H1 (cell line): ENCODE data around the gene FZD4. TPM values are rescaled to one million over a fixed set of nuclear protein-coding genes. Genes with fewer than 3 reads are reported as not detected.
A peak's percentile ranks its signal among the peaks of the same experiment; 100 is the strongest.

ENCODE experiments used
- CTCF ChIA-PET: fragments of 300-600 bp; sonication (Branson Sonifier 250); formaldehyde crosslinking; loops from one replicate; lab custom pipeline; 2021; ENCODE audit not compliant: partially characterized antibody; lab: Charles Lee
- POLR2A ChIA-PET: fragments of 300-600 bp; sonication (Branson Sonifier 250); formaldehyde crosslinking; loops from one replicate; lab custom pipeline; 2021; ENCODE audit warnings: inconsistent platforms; ENCODE audit not compliant: partially characterized antibody; lab: Charles Lee
- DNase-seq, 2 experiments: peaks; one replicate each; pipeline versions ENCODE4 v3.0.0 to v3.0.0-alpha.2; 2010 to 2022; ENCODE audit warnings: low spot score in 2 of 2, low read depth in 1 of 2, mixed read lengths in 1 of 2
- FAIRE-seq: peaks from 2 replicates; lab custom pipeline; 2011; peaks lifted over from hg19 to GRCh38; lab: Jason Lieb, UNC
- H2AFZ ChIP-seq: 2 replicates; pipeline ENCODE4 v1.8.1; 2012; ENCODE audit warnings: low read length, inconsistent platforms
- H2AK5ac ChIP-seq: 2 replicates; pipeline ENCODE4 v1.6.1; 2013; ENCODE audit warnings: low read depth, low read length
- H2BK120ac ChIP-seq: replicated peaks from 2 replicates; pipeline ENCODE3; 2013; ENCODE audit warnings: low read depth, low read length, inconsistent platforms
- H2BK12ac ChIP-seq: 2 replicates; pipeline ENCODE4 v1.6.1; 2013; ENCODE audit warnings: low read depth, low read length
- H2BK15ac ChIP-seq: 2 replicates; pipeline ENCODE4 v1.6.1; 2013; ENCODE audit warnings: low read length
- H2BK20ac ChIP-seq: 2 replicates; pipeline ENCODE4 v1.6.1; 2013; ENCODE audit warnings: low read length
- H2BK5ac ChIP-seq: 2 replicates; pipeline ENCODE4 v1.6.1; 2013; ENCODE audit warnings: low read depth, low read length
- H3K14ac ChIP-seq: 2 replicates; pipeline ENCODE4 v1.6.1; 2013; ENCODE audit warnings: inconsistent platforms; ENCODE audit not compliant: insufficient read length
- H3K18ac ChIP-seq: 2 replicates; pipeline ENCODE4 v1.6.1; 2013; ENCODE audit warnings: low read length; ENCODE audit errors: extremely low read depth
- H3K23ac ChIP-seq: 2 replicates; pipeline ENCODE4 v1.6.1; 2013; ENCODE audit warnings: inconsistent platforms; ENCODE audit not compliant: insufficient read length
- H3K23me2 ChIP-seq: 2 replicates; pipeline ENCODE4 v1.6.1; 2013; ENCODE audit warnings: low read depth, low read length
- H3K27ac ChIP-seq: 2 replicates; pipeline ENCODE4 v1.6.1; 2011; ENCODE audit warnings: low read depth, low read length, inconsistent platforms
- H3K27me3 ChIP-seq, 4 experiments: replicated peaks in 1 of 4; 1 replicate in 1 of 4; 2 replicates in 3 of 4; pipeline versions ENCODE4 v1.6.1 to v1.8.1; 2011 to 2013; ENCODE audit warnings: low read length in 3 of 4, mild to moderate bottlenecking in 3 of 4, inconsistent platforms in 2 of 4, mixed read lengths in 2 of 4, moderate library complexity in 1 of 4; ENCODE audit not compliant: control insufficient read depth in 3 of 4, insufficient read depth in 3 of 4; ENCODE audit errors: extremely low read depth in 1 of 4
- H3K36me3 ChIP-seq, 4 experiments: 2 replicates each; pipeline versions ENCODE4 v1.6.1 to v1.8.1; 2011 to 2013; ENCODE audit warnings: mild to moderate bottlenecking in 4 of 4, low read length in 3 of 4, moderate library complexity in 2 of 4, control low read depth in 1 of 4, inconsistent platforms in 1 of 4; ENCODE audit not compliant: insufficient read depth in 4 of 4, control insufficient read depth in 2 of 4
- H3K4ac ChIP-seq: replicated peaks from 2 replicates; pipeline ENCODE3; 2013; ENCODE audit warnings: low read length, low read depth, mixed read lengths, inconsistent platforms; ENCODE audit not compliant: insufficient read length
- H3K4me1 ChIP-seq, 4 experiments: replicated peaks in 1 of 4; 1 replicate in 1 of 4; 2 replicates in 3 of 4; pipeline versions ENCODE4 v1.6.1 to v1.8.1; 2011 to 2013; ENCODE audit warnings: low read length in 3 of 4, inconsistent platforms in 2 of 4, mixed read lengths in 1 of 4; ENCODE audit not compliant: insufficient read depth in 4 of 4, control insufficient read depth in 3 of 4
- H3K4me2 ChIP-seq, 2 experiments: 2 replicates each; pipeline versions ENCODE4 v1.6.1 to v1.8.1; 2011 to 2013; ENCODE audit warnings: low read depth in 2 of 2, low read length in 2 of 2, control low read depth in 1 of 2, inconsistent platforms in 1 of 2, mild to moderate bottlenecking in 1 of 2; ENCODE audit not compliant: insufficient read depth in 1 of 2
- H3K4me3 ChIP-seq, 4 experiments: fragments of 200-600, 300-600 bp in 1 of 4; sonication (generic), shearing (Covaris generic), sonication (Bioruptor Twin) in 1 of 4; 2 replicates each; pipeline versions ENCODE4 v1.5.1 to v1.8.1; 2011 to 2016; ENCODE audit warnings: low read length in 4 of 4, low read depth in 3 of 4, control low read depth in 2 of 4, inconsistent platforms in 2 of 4, mild to moderate bottlenecking in 2 of 4, mixed read lengths in 1 of 4, moderate library complexity in 1 of 4; ENCODE audit not compliant: insufficient read depth in 2 of 4; ENCODE audit errors: extremely low read depth in 1 of 4
- H3K56ac ChIP-seq: replicated peaks from 2 replicates; pipeline ENCODE3; 2013; ENCODE audit warnings: low read depth, mild to moderate bottlenecking, mixed read lengths, low read length, inconsistent platforms; ENCODE audit not compliant: insufficient read length
- H3K79me1 ChIP-seq: 2 replicates; pipeline ENCODE4 v1.6.1; 2013; ENCODE audit warnings: low read depth, low read length, control low read depth
- H3K79me2 ChIP-seq, 2 experiments: 2 replicates each; pipeline versions ENCODE4 v1.6.1 to v1.8.1; 2012 to 2013; ENCODE audit warnings: low read length in 2 of 2, mild to moderate bottlenecking in 2 of 2, inconsistent platforms in 1 of 2; ENCODE audit not compliant: insufficient read depth in 2 of 2, control insufficient read depth in 1 of 2
- H3K9ac ChIP-seq, 4 experiments: replicated peaks in 1 of 4; 1 replicate in 1 of 4; 2 replicates in 3 of 4; pipeline versions ENCODE4 v1.6.1 to v1.8.1; 2011 to 2013; ENCODE audit warnings: low read depth in 3 of 4, low read length in 3 of 4, control low read depth in 2 of 4, mild to moderate bottlenecking in 2 of 4, moderate library complexity in 2 of 4, inconsistent platforms in 1 of 4; ENCODE audit errors: extremely low read depth in 1 of 4
- H3K9me3 ChIP-seq, 2 experiments: 2 replicates each; pipeline versions ENCODE4 v1.6.1 to v1.8.1; 2012 to 2013; ENCODE audit warnings: mild to moderate bottlenecking in 2 of 2, moderate library complexity in 2 of 2, control low read depth in 1 of 2, inconsistent platforms in 1 of 2, low read depth in 1 of 2, low read length in 1 of 2, mixed read lengths in 1 of 2; ENCODE audit not compliant: insufficient read depth in 2 of 2
- H4K20me1 ChIP-seq, 2 experiments: replicated peaks in 1 of 2; 2 replicates each; pipeline versions ENCODE3 to v1.8.1; 2011 to 2013; ENCODE audit warnings: inconsistent platforms in 2 of 2, low read length in 2 of 2, mild to moderate bottlenecking in 1 of 2; ENCODE audit not compliant: insufficient read depth in 2 of 2, control insufficient read depth in 1 of 2
- H4K5ac ChIP-seq: 2 replicates; pipeline ENCODE4 v1.6.1; 2013; ENCODE audit warnings: low read length, low read depth, mixed read lengths, inconsistent platforms; ENCODE audit not compliant: insufficient read length
- H4K8ac ChIP-seq: 2 replicates; pipeline ENCODE4 v1.8.0; 2013; ENCODE audit warnings: mild to moderate bottlenecking, moderate library complexity, low read length, inconsistent platforms; ENCODE audit not compliant: insufficient read depth; ENCODE audit errors: extremely low read depth
- H4K91ac ChIP-seq: replicated peaks from 2 replicates; pipeline ENCODE3; 2013; ENCODE audit warnings: low read length, mixed read lengths, inconsistent platforms; ENCODE audit not compliant: insufficient read length
- POLR2AphosphoS5 ChIP-seq: IDR thresholded peaks from 2 replicates; pipeline ENCODE4 v1.6.1; 2011; ENCODE audit warnings: low read depth, low read length
- RAD21 ChIP-seq, 2 experiments: IDR thresholded peaks in 1 of 2; conservative IDR thresholded peaks in 1 of 2; 2 replicates each; pipeline ENCODE4 v1.6.1; 2011; ENCODE audit warnings: low read depth in 2 of 2, low read length in 2 of 2, improper control_type of control experiment in 1 of 2, inconsistent platforms in 1 of 2, mild to moderate bottlenecking in 1 of 2, moderate library complexity in 1 of 2
- SRF ChIP-seq: IDR thresholded peaks from 2 replicates; pipeline ENCODE4 v1.6.1; 2011; ENCODE audit warnings: mild to moderate bottlenecking, low read depth, low read length, moderate library complexity
- TAF7 ChIP-seq: optimal IDR thresholded peaks from 2 replicates; pipeline ENCODE3; 2011; ENCODE audit warnings: low read depth, mild to moderate bottlenecking, inconsistent platforms, low read length, moderate library complexity, borderline replicate concordance
- WGBS, 2 experiments: shearing (Covaris generic) in 1 of 2; methylation state at CpG; one replicate each; pipeline versions ENCODE4 v1.1.6 to v1.1.7; 2013 to 2015; ENCODE audit warnings: low lambda C conversion rate in 2 of 2, mixed read lengths in 2 of 2, inconsistent platforms in 1 of 2, low coverage in 1 of 2, missing lambda C conversion rate in 1 of 2; ENCODE audit not compliant: insufficient replicate concordance in 2 of 2, insufficient coverage in 1 of 2, insufficient read length in 1 of 2; ENCODE audit errors: extremely low coverage in 1 of 2, missing lambda C conversion rate in 1 of 2; 5-methylcytosine and 5-hydroxymethylcytosine counted together
- polyA plus RNA-seq, 7 experiments: library from polyadenylated mRNA; depleted of rRNA in 3 of 7; stranded (reverse) in 5 of 7; unstranded in 2 of 7; fragments of >200 nt in 5 of 7; fragments of 200-250 nt in 2 of 7; gene quantifications; 1 replicate in 5 of 7; 2 replicates in 1 of 7; 4 replicates in 1 of 7; pipeline versions ENCODE4 v1.2.1 to v1.2.3, GENCODE V29; 2011 to 2013; ENCODE audit warnings: missing spikeins in 2 of 7, mixed read lengths in 2 of 7
- total RNA-seq: library from RNA; stranded (reverse); fragmentation: NEBNext Ultra II Directional; extraction: Animal tissue kit (Norgen Biotek cat#: 25700); gene quantifications from 2 replicates; pipeline ENCODE4 v1.2.1, GENCODE V29; 2021
- TF ChIP-seq, protein P1 (sequence below): IDR thresholded peaks from 2 replicates; pipeline ENCODE4 v1.6.1; 2012; ENCODE audit warnings: low read length, inconsistent platforms

Gene FZD4
- total and polyA plus RNA-seq, 2 of the 8 experiments (the other 6 are each of a cell fraction or from before 2014, with no cell fraction given), result 3.1 to 7.1 TPM

DNA sequence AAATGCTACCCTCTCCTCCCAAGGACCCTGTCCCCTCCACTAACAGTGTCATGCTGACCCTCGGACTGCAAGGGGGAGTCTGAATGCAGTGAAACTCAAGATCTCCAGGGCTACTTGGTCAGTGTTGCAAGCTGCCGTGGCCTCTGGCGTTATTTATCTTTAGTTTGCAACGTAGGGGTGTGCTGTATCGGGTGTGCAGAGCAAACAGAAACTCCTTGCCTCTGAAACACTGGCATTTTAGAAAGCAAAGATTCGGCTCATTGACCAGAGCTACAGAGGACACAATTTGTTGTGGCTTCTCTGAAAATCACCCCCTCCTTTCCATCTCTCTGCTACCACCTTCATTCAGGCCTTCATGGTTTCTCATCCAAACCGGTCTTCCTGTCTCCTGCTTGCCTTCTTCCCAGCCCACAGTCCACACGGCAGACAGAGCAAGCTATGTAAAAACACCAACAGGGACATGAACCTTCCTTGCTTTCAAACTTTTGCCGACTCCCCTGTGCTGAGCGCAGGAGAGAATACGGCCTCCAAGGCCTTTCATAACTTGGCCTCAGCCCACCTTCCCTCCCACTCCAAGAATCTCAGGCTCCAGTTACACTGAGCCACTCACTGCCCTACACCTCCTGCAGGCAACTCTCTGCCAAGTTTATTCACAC is 14.9 kb downstream of the FZD4 start:
- no peak overlapping the region for H3K27ac ChIP-seq
- no peak for DNase-seq

More for the DNA sequence above, 14.9 kb downstream of the FZD4 start:
- H4K20me1 ChIP-seq, result no peaks in the 10 kb centered on the region
- H4K5ac ChIP-seq, result no peak overlapping the region
- H3K4ac ChIP-seq, result no peak overlapping the region
- WGBS, 2 experiments, result 71% methylated on average over 11 of the region's 11 CpGs; no CpG with 5 or more reads in 1 of the 2 experiments
- peak overlapping the region in 1 of 4 experiments; percentile 11; a peak in 1 of 7 replicates for H3K9ac ChIP-seq
- no peak overlapping the region for H3K56ac ChIP-seq
- H2BK120ac ChIP-seq, result no peak overlapping the region
- no peak overlapping the region for H4K91ac ChIP-seq
- peak overlapping the region; percentile 7; the same call in 1 of the 2 replicates for H2BK15ac ChIP-seq
- no peak overlapping the region for H3K23ac ChIP-seq
- no peak overlapping the region for H3K18ac ChIP-seq
- H3K79me2 ChIP-seq, result no peaks in the 10 kb centered on the region
- no peaks in the 10 kb centered on the region for H3K27me3 ChIP-seq
- H3K4me2 ChIP-seq, result peak overlapping the region in 1 of 2 experiments; percentile 47; a peak in 1 of 4 replicates
- no peak overlapping the region for H3K14ac ChIP-seq
- H4K8ac ChIP-seq, result no peak overlapping the region
- ChIA-PET POLR2A (interaction anchor here (0.6 to 0.9 kb wide), 3 partner anchors 18 to 101 kb away, joined by 3 read pairs; no protein-coding TSS in a partner anchor), CTCF (interaction anchor here (0.5 to 3.2 kb wide), 30 partner anchors 9 to 572 kb away, joined by 3 to 27 read pairs (median 4); no protein-coding TSS in a partner anchor)
- no peaks in the 10 kb centered on the region for H3K36me3 ChIP-seq
- H2BK20ac ChIP-seq, result no peak overlapping the region
- H3K79me1 ChIP-seq, result no peaks in the 10 kb centered on the region
- peaks cover 2 to 10% (median 5%) of the 10 kb centered on the region in 4 experiments; a peak in 4 of 7 replicates for H3K4me1 ChIP-seq
- no peak for FAIRE-seq
- no peaks in the 10 kb centered on the region for H3K9me3 ChIP-seq
- H3K23me2 ChIP-seq, result no peaks in the 10 kb centered on the region
- H2AK5ac ChIP-seq, result no peak overlapping the region; the same call in 1 of the 2 replicates
- H3K4me3 ChIP-seq, result no peak overlapping the region
- H2BK5ac ChIP-seq, result peak overlapping the region; percentile 80
- H2BK12ac ChIP-seq, result 0 out of 2 replicates have a peak overlapping the region, but pooled peaks have one; percentile 32
- peak overlapping the region; percentile 60 for H2AFZ ChIP-seq
- no peak for TF ChIP-seq POLR2AphosphoS5
- no peak for TF ChIP-seq SRF
- TF ChIP-seq, protein P1, sequence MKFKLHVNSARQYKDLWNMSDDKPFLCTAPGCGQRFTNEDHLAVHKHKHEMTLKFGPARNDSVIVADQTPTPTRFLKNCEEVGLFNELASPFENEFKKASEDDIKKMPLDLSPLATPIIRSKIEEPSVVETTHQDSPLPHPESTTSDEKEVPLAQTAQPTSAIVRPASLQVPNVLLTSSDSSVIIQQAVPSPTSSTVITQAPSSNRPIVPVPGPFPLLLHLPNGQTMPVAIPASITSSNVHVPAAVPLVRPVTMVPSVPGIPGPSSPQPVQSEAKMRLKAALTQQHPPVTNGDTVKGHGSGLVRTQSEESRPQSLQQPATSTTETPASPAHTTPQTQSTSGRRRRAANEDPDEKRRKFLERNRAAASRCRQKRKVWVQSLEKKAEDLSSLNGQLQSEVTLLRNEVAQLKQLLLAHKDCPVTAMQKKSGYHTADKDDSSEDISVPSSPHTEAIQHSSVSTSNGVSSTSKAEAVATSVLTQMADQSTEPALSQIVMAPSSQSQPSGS, result no peak
- TF ChIP-seq TAF7, result no peak
- TF ChIP-seq RAD21 (IDR thresholded peaks at IDR 0.05 in 1 of 2, conservative IDR thresholded peaks at IDR 0.05 in 1 of 2; ENCODE audit: low read depth in 2 of 2, low read length in 2 of 2), result peak in 1 of 2 experiments; percentile 1; a peak in 1 of 4 replicates
